Kidney epithelial cell (primary cell): Measurements from ENCODE around the gene CRYGN. TPM values are rescaled to one million over a fixed set of nuclear protein-coding genes. Genes with fewer than 3 reads are reported as not detected.

Source experiments
- DNase-seq: peaks from one replicate; pipeline ENCODE4 v3.0.0-alpha.2; 2010; ENCODE audit warnings: low read depth
- H3K27me3 ChIP-seq: 2 replicates; pipeline ENCODE4 v1.6.0; 2011; ENCODE audit warnings: low read length; ENCODE audit not compliant: control insufficient read depth, insufficient read depth
- H3K36me3 ChIP-seq: 2 replicates; pipeline ENCODE4 v1.5.1; 2011; ENCODE audit warnings: low read length; ENCODE audit not compliant: control insufficient read depth, insufficient read depth
- H3K4me3 ChIP-seq: 2 replicates; pipeline ENCODE4 v1.5.1; 2011; ENCODE audit warnings: low read depth, mild to moderate bottlenecking, control low read depth, low read length
- total RNA-seq: library from RNA; depleted of rRNA; stranded (reverse); fragments of >200 nt; gene quantifications from 2 replicates; pipeline ENCODE4 v1.2.3, GENCODE V29; 2015
- TF ChIP-seq, protein P1 (sequence below): IDR thresholded peaks from 2 replicates; pipeline ENCODE4 v1.5.1; 2011; ENCODE audit warnings: mild to moderate bottlenecking, moderate library complexity, low read length, control low read depth, inconsistent platforms; ENCODE audit not compliant: insufficient read depth, poor library complexity, severe bottlenecking

Gene CRYGN
- total RNA-seq, 1 donor from 2014 or later = 0.84 TPM

DNA sequence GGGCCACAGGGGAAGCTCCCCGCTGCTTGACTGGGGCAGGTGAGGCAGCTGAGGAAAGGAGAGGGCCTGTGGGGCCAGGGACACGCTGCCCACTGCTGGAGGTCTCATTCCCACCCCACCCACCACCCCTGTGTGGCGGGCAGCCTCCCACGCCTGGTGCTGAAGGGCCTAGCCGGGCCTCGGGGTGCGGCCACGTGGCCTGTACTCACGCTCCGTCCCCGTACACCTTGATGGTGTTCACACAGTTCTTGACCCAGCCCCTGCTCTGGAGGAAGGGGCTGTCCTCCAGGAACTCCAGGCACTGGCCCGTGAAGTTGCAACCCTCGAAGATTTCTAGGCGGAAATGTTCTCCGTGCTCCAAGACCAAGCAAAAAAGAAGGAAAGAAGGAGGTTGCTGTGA lies 4.0 kb downstream of the CRYGN start:
- TF ChIP-seq, protein P1, sequence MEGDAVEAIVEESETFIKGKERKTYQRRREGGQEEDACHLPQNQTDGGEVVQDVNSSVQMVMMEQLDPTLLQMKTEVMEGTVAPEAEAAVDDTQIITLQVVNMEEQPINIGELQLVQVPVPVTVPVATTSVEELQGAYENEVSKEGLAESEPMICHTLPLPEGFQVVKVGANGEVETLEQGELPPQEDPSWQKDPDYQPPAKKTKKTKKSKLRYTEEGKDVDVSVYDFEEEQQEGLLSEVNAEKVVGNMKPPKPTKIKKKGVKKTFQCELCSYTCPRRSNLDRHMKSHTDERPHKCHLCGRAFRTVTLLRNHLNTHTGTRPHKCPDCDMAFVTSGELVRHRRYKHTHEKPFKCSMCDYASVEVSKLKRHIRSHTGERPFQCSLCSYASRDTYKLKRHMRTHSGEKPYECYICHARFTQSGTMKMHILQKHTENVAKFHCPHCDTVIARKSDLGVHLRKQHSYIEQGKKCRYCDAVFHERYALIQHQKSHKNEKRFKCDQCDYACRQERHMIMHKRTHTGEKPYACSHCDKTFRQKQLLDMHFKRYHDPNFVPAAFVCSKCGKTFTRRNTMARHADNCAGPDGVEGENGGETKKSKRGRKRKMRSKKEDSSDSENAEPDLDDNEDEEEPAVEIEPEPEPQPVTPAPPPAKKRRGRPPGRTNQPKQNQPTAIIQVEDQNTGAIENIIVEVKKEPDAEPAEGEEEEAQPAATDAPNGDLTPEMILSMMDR = no peak
- no peak for DNase-seq

DNA sequence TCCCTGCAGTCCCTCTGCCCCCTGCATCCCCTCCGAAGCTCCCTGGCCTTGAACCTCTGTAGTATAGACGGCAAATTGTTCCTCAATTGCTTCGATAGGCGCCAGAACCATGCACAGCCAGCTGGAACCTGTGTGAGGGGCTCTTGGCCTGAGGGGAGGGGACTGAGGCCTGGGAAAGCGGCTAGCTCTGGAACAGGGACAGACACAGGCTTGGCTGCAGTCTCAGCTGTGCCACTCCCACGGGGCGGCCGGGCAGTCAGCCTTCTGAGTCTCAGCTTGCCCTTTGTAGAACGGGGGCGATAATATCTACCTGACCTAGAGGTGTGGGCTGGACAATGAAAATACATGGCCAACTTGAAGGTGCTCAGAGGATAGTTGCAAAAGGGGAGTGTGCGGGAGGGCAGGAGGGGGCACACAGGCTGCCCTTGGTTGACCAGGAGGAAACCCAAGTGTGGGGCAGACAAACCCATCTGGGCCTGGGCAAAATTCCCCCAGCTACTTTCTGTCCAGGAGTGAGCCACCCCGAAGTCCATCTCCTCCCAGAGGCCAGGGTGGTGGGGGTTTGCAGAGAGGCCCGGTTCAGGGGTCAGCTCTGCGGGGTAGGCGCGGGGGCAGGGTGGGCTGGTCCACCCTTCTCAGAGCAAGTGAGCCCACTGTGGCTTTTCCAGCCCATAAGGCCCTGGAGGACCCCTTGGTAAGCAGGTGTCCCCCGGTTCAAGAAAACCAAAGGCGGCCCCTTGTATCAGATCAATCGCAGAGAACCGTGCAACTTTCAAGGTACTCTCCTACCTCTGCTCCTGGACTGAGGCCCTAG lies 4.6 kb downstream of the CRYGN start:
- no peak for DNase-seq
- Histone ChIP-seq H3K36me3 (no peaks in the 10 kb centered on the region), H3K27me3 (peaks cover 15% of the 10 kb centered on the region), H3K4me3 (no peak overlapping the region)
- TF ChIP-seq, protein P1 = no peak

More for the DNA sequence above, 4.0 kb downstream of the CRYGN start:
- peaks cover 20% of the 10 kb centered on the region for H3K27me3 ChIP-seq
- no peaks in the 10 kb centered on the region for H3K36me3 ChIP-seq
- no peak overlapping the region for H3K4me3 ChIP-seq

DNA sequence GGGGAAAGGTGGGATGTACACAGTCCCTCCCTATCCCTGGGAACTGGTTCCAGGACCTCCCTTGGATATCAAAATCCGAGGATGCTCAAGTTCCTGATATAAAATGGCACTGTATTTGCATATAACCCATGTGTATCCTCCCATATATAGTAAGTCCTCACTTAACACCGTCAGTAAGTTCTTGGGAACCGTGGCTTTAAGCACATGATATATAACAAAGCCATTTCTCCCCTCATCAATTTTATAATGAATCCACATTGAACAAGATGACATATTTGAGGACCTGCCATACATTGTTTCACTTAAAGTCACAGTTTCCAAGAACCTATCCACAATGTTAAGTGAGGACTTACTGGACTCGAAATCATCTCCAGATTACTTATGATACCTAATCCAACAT lies 5.4 kb downstream of the CRYGN start:
- TF ChIP-seq, protein P1 = no peak
- H3K4me3 ChIP-seq = no peak overlapping the region
- DNase-seq = no peak

DNA sequence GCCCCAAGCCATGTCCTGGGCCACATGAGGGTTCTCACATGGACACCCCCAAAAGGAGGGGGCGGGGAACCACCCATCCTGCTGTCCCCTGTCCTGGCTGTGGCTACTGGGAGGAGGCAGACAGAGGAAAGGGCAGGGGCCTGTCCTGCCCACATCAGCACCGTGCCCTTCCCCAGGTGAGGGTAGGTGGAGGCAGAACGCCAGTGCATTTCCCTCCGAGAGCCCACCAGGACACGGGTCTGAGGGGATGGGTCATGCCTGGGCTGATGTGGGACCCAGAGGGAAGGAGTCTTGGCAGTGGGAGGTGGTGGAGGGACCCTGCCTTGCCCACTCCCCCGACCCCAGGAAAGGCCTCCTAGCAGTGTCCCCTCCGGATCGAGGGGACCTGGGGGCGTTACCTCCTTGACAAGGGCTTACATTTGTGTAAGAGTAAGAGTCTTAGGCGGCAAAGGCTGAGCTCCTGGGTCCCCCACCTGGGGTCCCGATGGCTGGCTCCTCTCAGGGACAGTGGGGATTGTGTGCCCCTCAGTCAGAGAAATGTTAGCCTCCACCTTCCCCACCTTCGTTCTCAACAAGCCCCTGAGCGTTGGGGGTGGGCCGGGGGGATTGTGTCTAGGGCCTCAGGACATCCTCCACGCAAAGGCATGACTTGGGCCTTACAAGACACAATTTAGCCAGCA lies 6.1 kb downstream of the CRYGN start:
- Histone ChIP-seq H3K27me3 (peaks cover 3% of the 10 kb centered on the region), H3K4me3 (no peak overlapping the region), H3K36me3 (no peaks in the 10 kb centered on the region)
- TF ChIP-seq, protein P1 = no peak
- no peak for DNase-seq

More for the DNA sequence above, 5.4 kb downstream of the CRYGN start:
- Histone ChIP-seq H3K36me3 (no peaks in the 10 kb centered on the region), H3K27me3 (peaks cover 9% of the 10 kb centered on the region)

DNA sequence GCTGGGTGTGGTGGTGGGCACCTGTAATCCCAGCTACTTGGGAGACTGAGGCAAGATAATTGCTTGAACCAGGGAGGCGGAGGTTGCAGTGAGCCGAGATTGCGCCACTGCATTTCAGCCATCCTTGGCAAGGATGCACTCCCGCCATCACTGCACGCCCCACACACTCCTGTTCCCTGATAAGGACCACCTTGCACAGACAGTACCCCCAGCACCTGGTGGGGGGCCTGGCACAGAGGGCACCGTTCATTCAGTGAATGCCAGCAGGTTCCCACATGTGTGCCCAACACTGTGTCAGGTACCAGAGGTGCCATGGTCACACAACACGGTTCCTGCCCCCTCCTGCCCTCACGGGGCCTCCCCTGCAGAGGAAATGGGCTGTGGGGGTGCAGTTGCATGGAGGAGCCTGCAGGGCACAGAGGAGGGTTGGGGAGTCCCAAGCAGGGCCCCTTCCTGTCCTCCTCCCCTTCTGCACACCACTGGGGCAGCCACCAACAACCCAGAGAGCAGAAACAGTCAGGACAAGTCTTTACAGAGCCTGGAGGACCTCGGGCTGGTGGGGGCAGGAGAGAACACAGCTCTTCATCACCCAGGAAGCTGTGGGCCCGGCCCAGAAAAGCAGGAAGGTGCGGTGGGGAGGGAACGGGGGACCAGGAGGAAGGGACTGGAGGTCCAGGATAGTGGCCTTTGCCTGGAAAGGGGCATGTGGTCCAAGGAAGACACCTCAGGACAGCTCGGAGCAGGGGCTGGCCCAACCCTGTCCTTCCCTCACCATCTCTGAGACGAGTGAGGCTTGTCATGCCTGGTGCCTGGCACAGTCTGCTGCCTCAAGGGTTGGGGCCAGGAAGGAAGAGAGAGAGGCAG lies 7.1 kb downstream of the CRYGN start:
- H3K4me3 ChIP-seq = no peak overlapping the region
- TF ChIP-seq, protein P1 = no peak
- H3K27me3 ChIP-seq = peaks cover 3% of the 10 kb centered on the region
- no peaks in the 10 kb centered on the region for H3K36me3 ChIP-seq
- no peak for DNase-seq
